Ovary (tissue), 3 donors: ENCODE measurements around the gene PROM2.

Source experiments
- EP300 ChIP-seq: sonication (generic); formaldehyde crosslinking; IDR thresholded peaks from one replicate; pipeline ENCODE4 v1.6.1; 2017; ENCODE audit warnings: antibody characterized with exemption
- POLR2A ChIP-seq: fragments of 450-650 bp; IDR thresholded peaks from one replicate; pipeline ENCODE4 v1.6.1; 2017; ENCODE audit warnings: antibody characterized with exemption, mild to moderate bottlenecking, moderate library complexity
- TF ChIP-seq, protein P1 (sequence below), 3 donors: fragments of 450-650 bp in 2 of 3; fragments of 200-600 bp in 1 of 3; IDR thresholded peaks; one replicate each; pipeline versions ENCODE4 v1.5.1 to v1.8.0; 2016 to 2022; ENCODE audit warnings: antibody characterized with exemption in 3 of 3, mild to moderate bottlenecking in 1 of 3
- donor health status: DM: no; HTN: no; CAD: no.

DNA sequence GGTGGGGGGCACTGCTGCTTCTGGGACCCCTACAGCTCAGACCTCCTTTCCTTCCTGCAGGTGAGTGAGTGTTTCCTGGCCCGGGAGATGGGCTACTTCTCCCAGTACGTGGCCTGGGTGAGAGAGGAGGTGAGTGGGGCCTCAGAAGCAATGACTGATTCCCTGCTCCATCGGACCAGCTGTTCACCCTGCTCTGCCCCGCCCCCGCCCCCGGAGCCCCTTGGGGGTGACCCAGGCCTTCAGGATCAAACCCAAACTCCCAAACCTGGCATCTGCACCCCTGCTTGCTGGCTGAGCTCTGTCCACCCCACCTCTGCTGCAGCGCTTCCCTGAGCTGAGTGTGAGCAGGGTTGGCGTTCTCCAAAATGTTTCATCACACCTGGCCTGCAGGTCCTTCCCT, 13.1 kb downstream of the PROM2 start:
- TF ChIP-seq, protein P1, sequence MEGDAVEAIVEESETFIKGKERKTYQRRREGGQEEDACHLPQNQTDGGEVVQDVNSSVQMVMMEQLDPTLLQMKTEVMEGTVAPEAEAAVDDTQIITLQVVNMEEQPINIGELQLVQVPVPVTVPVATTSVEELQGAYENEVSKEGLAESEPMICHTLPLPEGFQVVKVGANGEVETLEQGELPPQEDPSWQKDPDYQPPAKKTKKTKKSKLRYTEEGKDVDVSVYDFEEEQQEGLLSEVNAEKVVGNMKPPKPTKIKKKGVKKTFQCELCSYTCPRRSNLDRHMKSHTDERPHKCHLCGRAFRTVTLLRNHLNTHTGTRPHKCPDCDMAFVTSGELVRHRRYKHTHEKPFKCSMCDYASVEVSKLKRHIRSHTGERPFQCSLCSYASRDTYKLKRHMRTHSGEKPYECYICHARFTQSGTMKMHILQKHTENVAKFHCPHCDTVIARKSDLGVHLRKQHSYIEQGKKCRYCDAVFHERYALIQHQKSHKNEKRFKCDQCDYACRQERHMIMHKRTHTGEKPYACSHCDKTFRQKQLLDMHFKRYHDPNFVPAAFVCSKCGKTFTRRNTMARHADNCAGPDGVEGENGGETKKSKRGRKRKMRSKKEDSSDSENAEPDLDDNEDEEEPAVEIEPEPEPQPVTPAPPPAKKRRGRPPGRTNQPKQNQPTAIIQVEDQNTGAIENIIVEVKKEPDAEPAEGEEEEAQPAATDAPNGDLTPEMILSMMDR (IDR thresholded peaks at IDR 0.05) = no peak
- no peak for TF ChIP-seq POLR2A
- TF ChIP-seq EP300 = no peak
